HL-60 (cell line): ENCODE measurements around the gene ZBTB1.

ENCODE experiments used
- CTCF ChIP-seq: IDR thresholded peaks from one replicate; pipeline ENCODE4 v1.5.1; 2011; ENCODE audit warnings: low read length, control low read depth, inconsistent platforms; ENCODE audit not compliant: insufficient read depth
- GABPA ChIP-seq: IDR thresholded peaks from 2 replicates; pipeline ENCODE4 v1.6.1; 2012; ENCODE audit warnings: low read depth
- POLR2AphosphoS5 ChIP-seq: IDR thresholded peaks from 2 replicates; pipeline ENCODE4 v1.6.1; 2012; ENCODE audit warnings: low read depth
- SPI1 ChIP-seq: IDR thresholded peaks from 2 replicates; pipeline ENCODE4 v1.6.1; 2012; ENCODE audit warnings: low read depth, mild to moderate bottlenecking, borderline replicate concordance
- TF ChIP-seq, protein P1 (sequence below): IDR thresholded peaks from 2 replicates; pipeline ENCODE4 v1.6.1; 2012; ENCODE audit warnings: low read depth; ENCODE audit not compliant: insufficient replicate concordance

DNA sequence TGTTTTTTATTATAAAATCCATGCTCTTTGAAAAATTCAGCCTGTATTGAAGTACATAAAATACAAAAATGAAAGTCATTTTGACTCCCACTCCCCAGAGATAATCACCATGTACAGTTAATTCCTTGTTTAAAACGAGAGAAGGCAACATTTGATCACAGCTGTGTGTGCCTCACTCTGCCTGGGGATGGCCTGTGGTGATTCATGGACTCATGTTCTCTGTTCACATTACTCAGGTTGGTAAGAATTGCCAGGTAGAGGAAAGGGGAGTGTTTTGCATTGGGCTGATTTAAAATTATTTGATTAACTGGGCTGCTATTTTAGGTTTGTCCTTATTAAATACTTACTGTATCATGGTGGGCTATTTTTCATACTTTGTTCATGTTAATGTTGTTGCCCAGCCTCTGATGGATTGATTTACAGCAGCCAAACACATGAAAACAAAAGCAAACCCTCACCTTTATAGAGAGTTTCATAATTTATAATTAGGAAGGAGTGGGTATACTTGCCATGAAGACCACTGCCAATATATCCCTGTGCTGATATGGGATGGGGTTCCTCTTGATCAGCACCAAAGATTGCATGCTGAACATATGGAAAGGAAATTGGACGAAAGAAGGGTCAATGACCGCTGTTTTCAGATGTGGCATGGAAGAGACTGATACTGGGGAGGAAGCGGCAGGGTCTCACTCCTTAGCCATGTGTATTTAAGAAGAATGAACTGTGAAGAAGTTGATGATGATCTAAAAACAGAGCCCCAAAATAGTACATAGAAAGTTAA, 3.0 kb downstream of the ZBTB1 start:
- TF ChIP-seq CTCF, result no peak
- TF ChIP-seq POLR2AphosphoS5, result no peak
- TF ChIP-seq SPI1, result no peak
- TF ChIP-seq, protein P1, sequence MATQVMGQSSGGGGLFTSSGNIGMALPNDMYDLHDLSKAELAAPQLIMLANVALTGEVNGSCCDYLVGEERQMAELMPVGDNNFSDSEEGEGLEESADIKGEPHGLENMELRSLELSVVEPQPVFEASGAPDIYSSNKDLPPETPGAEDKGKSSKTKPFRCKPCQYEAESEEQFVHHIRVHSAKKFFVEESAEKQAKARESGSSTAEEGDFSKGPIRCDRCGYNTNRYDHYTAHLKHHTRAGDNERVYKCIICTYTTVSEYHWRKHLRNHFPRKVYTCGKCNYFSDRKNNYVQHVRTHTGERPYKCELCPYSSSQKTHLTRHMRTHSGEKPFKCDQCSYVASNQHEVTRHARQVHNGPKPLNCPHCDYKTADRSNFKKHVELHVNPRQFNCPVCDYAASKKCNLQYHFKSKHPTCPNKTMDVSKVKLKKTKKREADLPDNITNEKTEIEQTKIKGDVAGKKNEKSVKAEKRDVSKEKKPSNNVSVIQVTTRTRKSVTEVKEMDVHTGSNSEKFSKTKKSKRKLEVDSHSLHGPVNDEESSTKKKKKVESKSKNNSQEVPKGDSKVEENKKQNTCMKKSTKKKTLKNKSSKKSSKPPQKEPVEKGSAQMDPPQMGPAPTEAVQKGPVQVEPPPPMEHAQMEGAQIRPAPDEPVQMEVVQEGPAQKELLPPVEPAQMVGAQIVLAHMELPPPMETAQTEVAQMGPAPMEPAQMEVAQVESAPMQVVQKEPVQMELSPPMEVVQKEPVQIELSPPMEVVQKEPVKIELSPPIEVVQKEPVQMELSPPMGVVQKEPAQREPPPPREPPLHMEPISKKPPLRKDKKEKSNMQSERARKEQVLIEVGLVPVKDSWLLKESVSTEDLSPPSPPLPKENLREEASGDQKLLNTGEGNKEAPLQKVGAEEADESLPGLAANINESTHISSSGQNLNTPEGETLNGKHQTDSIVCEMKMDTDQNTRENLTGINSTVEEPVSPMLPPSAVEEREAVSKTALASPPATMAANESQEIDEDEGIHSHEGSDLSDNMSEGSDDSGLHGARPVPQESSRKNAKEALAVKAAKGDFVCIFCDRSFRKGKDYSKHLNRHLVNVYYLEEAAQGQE, result no peak
- no peak for TF ChIP-seq GABPA
